CD4-positive, alpha-beta T cell treated with Interleukin-15 for 4 hours (primary cell): ENCODE results near the gene GTF2H2.
"Not testable (repeated sequence)": the region's sequence is repeated elsewhere in the genome, so short reads cannot be mapped to it uniquely, and the experiment has no call there.

Experiments used
- DNase-seq: peaks from one replicate; pipeline ENCODE4 v3.0.0-alpha.2; 2020; ENCODE audit warnings: low spot score

Gene GTF2H2

GRCh38 chr5:71067262-71067928 is at the start of gene GTF2H2:
Gene GTF2H2 (minus strand): TSS chr5:71067676. CDS start chr5:71062763, 4,913 bp downstream.
- DNase-seq, result not testable (repeated sequence)

- not testable (repeated sequence) for DNase-seq
These were observed 42.3 kb upstream of the GTF2H2 start for GRCh38 chr5:71109730-71110275.

DNA sequence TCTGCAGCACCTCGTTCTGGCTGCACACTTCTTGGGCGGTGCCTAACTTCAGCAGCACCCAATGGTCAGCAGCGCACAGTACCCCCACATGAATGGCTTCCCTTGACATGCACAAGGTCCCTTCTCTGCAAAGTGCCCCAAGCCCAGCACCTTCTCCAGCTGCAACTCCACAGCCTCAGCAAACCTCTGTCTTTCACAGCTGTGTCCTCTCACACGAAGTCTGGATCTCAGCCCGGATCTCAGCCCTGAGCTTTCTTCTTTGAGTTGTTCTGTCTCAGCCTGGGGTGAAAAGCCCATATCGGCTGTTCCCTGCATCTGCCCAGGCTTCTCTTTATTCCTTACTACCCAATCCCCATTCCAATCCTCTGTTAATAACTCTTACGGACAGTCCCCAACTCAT is 32.5 kb upstream of the GTF2H2 start:
- DNase-seq, result not testable (repeated sequence)

DNA sequence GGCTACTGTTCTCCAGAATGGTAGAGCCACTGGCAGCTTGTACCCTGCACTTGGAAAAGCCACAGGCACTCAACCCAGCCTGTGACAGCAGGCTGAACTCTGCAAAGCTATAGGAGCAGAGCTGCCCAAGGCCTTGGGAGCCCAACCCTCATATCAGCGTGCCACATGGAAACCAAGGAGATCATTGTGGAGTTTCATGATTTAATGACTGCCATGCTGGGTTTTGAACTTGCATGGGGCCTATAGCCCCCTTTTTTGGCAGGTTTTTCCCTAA is 30.4 kb upstream of the GTF2H2 start:
- DNase-seq, result not testable (repeated sequence)

DNA sequence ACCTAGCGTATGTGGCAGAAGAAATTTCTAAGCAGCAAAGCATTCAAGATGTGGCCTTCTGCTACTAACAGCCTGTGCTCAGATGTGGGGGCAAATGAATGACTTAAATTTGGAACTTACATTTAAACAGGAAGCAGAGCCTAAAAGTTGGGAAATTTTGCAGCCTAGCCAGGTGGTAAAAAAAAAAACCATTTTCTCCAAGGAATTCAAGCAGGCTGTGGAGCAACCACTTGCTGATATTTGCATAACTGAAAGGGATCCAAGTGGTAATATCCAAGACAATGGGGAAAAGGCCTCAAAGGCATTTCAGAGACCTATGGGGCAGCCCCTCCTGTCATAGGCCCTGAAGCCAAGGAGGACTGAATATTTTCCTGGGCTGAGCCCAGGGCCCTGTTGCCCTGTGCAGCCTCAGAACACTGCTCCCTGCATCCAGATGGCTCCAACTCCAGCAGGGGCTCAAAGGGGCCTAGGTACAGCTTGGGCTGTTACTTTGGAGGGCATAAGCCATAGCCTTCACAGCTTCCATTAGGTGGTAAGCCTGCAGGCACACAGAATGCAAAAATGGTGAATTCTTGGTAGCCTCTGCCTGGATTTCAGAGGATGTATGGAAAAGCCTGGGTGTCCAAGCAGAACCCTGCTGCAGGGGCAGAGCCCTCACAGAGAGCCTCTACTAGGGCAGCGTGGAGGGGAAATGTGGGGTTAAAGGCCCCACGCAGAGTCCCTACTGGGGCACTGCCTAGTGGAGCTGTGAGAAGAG is 29.9 kb upstream of the GTF2H2 start:
- not testable (repeated sequence) for DNase-seq

GRCh38 chr5:71089773-71090172 is 22.3 kb upstream of the GTF2H2 start:
- not testable (repeated sequence) for DNase-seq

DNA sequence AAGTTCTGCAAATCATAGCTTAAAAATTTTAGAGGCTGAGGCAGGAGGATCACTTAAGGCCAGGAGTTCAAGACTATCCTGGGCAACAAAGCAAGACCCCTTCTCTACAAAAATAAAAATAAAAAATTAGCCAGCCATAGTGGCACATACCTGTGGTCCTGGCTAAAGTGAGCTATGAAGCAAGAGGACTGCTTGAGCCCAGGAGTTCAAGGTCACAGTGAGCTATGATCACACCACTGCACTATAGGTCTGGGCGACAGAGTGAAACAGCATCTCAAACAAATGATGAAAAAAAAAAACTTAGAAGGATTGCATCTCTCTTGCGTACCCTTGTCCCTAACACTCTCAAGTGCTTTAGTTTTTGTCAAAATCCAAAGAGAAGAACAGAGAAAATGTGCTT is 21.3 kb upstream of the GTF2H2 start:
- not testable (repeated sequence) for DNase-seq

GRCh38 chr5:71086145-71086544 is 18.7 kb upstream of the GTF2H2 start:
- not testable (repeated sequence) for DNase-seq

GRCh38 chr5:71084280-71085063 is 17.0 kb upstream of the GTF2H2 start:
- not testable (repeated sequence) for DNase-seq

GRCh38 chr5:71082898-71083297 is 15.4 kb upstream of the GTF2H2 start:
- not testable (repeated sequence) for DNase-seq

GRCh38 chr5:71082340-71082739 is 14.9 kb upstream of the GTF2H2 start:
- not testable (repeated sequence) for DNase-seq

DNA sequence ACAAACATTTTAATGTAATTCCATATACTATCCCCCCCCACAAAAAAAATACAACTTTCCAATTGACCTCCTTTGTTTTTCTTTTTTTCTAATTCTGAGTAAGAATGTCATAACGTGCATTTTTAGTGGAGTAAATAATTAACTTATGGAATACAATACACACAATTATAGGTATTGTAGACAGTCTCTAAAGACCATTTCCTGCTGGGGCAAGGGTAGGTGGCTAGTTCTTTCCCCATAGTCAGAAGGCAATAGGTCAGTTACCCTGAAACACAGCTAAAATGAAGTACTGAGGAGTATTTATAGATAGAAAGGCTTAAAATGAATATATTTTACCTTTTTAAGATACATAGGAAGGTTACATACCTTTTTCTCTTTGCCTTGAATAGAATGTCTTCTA is 6.2 kb downstream of the GTF2H2 start:
- DNase-seq, result not testable (repeated sequence)

DNA sequence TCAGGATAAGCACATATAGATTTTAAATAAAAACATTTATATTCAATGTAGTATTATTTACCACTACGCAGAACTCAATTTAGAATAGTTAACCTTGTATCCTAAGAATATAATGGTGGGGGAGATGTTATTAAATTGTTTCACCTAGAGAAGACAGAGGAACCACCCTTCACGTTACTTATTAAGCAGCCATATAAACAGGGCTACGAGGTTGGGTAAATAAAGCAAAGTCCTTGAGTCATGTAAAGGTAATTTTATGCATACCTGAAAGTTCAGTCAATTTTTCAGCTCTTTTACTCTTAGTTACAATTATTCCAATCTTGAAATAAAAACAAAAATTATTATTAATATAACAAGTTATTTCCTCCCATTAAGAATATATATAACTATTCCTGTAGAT is 8.1 kb downstream of the GTF2H2 start:
- DNase-seq, result not testable (repeated sequence)

GRCh38 chr5:71044808-71045207 is 22.7 kb downstream of the GTF2H2 start:
- not testable (repeated sequence) for DNase-seq

DNA sequence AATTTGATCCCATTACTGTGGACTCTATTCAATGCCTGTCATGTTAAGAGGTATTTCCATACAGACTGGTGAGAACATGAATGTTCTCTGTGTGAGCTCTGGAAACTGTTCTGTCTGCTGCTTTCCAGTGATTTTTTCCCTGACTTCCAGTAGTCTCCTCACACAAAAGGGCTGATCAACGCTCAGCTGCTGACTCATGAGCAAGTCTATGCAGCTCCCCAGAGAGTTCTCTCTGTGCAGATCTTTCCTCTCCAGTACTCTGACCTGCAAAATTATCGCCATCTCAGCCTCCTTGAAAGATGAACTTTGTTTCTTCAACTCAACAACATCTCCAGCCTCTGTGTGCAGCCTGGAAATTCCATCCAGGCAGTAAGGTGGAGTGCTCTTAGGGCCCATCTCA is 23.3 kb downstream of the GTF2H2 start:
- not testable (repeated sequence) for DNase-seq

DNA sequence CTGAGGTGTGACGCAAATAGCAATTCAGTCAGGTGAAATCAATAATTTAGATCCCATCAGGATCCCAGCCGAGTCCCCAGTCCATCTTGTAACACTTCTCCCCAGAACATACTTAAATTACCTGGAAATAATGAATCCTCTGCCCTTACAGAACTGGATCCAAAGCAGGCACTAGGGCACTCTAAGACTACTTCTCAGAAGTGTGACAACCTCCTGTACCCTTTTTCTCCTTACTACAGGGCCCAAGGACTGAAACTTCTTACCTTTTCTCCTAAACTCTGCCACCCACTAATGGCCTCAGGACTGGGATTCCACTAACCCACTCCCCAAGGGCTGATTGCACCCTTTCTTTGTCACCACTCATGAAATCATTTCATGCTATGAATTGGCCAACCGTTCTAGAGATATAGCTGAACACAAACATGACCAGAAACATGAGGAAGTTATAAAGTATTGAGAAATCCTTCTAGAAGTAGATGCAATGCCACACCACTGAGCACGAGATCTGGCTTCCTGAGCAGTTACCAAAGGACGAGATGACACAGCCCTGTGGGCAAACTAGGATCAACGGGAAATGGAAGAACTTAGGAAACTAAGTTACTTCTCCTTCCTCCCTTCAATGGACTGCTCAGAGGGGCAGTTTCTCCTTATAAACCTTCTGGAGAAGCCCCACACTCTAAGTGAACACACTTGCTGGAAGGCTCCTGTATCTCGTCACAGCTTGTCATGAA is 36.3 kb downstream of the GTF2H2 start:
- DNase-seq, result not testable (repeated sequence)

- not testable (repeated sequence) for DNase-seq
These were observed 42.1 kb downstream of the GTF2H2 start, which contains the start of gene NAIP for GRCh38 chr5:71025289-71025953. Gene NAIP (minus strand): TSS chr5:71025339. CDS start chr5:71012915, 12,424 bp downstream.

- DNase-seq, result not testable (repeated sequence)
These were observed 46.8 kb downstream of the GTF2H2 start for GRCh38 chr5:71020643-71021042.

- not testable (repeated sequence) for DNase-seq
These were observed 49.0 kb downstream of the GTF2H2 start for GRCh38 chr5:71018376-71019005.

GRCh38 chr5:71014176-71014575 is 53.3 kb downstream of the GTF2H2 start:
- no peak for DNase-seq

DNA sequence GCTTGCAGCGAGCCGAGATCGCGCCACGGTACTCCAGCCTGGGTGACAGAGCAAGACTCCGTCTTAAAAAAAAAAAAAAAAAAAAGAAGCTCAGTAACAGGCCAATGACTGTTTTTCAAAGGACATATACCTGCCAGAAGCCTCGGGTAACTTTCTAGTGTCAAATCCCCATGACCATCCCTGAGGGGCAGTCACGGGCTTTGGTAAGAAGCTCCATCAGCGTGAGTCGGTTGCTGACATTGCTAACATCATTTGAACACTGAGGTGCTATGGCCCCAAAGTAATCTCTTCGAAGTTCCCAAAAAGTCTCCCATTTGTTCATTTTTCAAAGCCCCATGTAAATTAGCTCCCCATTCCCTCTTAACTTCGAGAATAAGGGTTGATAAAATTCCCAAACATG is 53.9 kb downstream of the GTF2H2 start:
- DNase-seq, result no peak
